ENCODE data around the gene CLK1.

Gene CLK1

DNA sequence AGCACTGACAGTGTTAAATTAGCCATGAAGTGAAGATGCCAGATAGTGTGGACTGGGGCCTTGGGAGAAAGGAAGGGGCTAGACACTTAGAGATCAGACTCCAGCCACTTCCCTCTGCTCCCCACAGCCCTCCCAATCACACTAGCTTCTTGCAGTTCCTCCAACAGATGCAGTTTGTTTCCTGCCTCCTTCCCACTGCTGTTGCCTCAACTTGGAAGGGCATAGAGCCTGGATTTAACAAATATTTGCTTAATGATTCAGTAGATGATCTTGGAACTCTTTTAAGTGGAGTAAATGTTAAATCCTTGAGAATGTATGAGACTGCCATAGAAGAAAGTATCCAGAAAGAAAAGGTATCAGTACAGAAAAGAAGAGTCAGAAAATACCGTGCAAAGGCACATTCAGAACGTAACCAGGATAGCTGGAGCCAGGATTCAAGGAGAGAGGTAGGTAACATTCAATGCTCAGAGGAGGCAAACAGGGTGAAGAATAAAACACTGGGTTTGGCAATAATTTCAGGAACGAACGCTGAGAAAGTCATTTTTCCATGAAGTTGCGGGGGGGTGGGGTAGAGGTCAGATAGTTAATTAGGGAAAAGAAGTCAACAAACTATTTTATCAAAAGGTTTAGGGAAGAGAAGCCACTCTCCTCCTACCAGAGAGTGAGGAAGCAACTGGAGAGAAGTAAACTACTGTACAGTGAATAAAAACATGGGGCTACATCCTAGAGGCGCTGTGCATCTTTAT is 54.0 kb downstream of the CLK1 start:
- DNase-seq = no peak

DNA sequence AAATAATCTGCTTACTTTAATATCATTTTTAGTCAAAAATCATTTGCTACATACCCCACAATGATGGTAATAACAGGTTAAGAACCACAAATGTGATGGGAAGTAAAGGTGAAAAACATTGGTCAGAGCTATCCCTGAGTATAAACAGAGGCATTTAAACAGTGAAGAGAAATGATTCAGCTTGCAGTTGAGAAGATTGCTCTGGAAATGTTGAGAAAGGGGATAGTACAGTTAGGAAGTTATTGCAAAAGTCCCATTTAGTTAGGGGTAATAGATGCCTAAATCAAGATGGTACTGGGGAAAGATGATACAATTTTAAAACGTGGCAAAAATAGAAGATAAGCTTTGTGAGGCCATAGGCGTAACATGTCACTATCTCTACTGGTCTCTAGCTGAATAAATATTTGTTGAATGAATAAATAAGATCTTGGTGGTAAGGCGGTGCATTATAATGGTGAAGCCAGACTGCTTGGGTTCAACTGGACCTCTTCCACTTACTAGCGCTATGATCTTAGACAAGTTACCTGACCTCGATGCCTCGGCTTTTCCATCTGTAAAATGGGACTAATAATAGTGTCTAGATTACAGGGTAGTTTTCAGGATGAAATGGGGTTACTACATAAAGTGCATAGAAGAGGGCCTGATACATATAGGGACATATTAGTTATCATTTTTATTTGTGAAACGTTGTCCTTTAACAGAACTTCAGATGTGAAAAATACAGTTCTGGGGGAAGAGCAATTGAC is 54.8 kb downstream of the CLK1 start:
- no peak for DNase-seq
